Osteocyte (in vitro differentiated cells): ENCODE results near the gene C1orf159. TPM values are rescaled to one million over a fixed set of nuclear protein-coding genes. Genes with fewer than 3 reads are reported as not detected.

Source experiments
- DNase-seq: peaks from one replicate; pipeline ENCODE4 v3.0.0; 2021; ENCODE audit warnings: mixed read lengths; ENCODE audit not compliant: unreplicated experiment; ENCODE audit errors: extremely low spot score
- H3K27ac Mint-ChIP-seq: one replicate; pipeline ENCODE4 v1.8.0; 2021; ENCODE audit warnings: mild to moderate bottlenecking, mixed read lengths; ENCODE audit not compliant: unreplicated experiment
- H3K27me3 Mint-ChIP-seq: one replicate; pipeline ENCODE4 v1.8.0; 2021; ENCODE audit warnings: mixed read lengths; ENCODE audit not compliant: unreplicated experiment
- H3K36me3 Mint-ChIP-seq: one replicate; pipeline ENCODE4 v1.8.0; 2021; ENCODE audit warnings: mixed read lengths; ENCODE audit not compliant: unreplicated experiment
- H3K4me1 Mint-ChIP-seq: one replicate; pipeline ENCODE4 v1.8.0; 2021; ENCODE audit warnings: mixed read lengths; ENCODE audit not compliant: unreplicated experiment
- H3K4me3 Mint-ChIP-seq: one replicate; pipeline ENCODE4 v1.8.0; 2021; ENCODE audit warnings: mild to moderate bottlenecking, moderate library complexity, mixed read lengths; ENCODE audit not compliant: unreplicated experiment
- H3K9me3 Mint-ChIP-seq: one replicate; pipeline ENCODE4 v1.8.0; 2021; ENCODE audit warnings: mixed read lengths; ENCODE audit not compliant: unreplicated experiment
- total RNA-seq: library from RNA; stranded (reverse); gene quantifications from 2 replicates; pipeline ENCODE4 v1.2.1, GENCODE V29; 2021
- TF ChIP-seq, protein P1 (sequence below): fragments of 200-600 bp; sonication (generic); IDR thresholded peaks from 2 replicates; pipeline ENCODE4 v1.5.0; 2021; ENCODE audit warnings: antibody characterized with exemption, mild to moderate bottlenecking, moderate library complexity

C1orf159 gene
- total RNA-seq, 1 donor from 2014 or later = 16.9 TPM

DNA sequence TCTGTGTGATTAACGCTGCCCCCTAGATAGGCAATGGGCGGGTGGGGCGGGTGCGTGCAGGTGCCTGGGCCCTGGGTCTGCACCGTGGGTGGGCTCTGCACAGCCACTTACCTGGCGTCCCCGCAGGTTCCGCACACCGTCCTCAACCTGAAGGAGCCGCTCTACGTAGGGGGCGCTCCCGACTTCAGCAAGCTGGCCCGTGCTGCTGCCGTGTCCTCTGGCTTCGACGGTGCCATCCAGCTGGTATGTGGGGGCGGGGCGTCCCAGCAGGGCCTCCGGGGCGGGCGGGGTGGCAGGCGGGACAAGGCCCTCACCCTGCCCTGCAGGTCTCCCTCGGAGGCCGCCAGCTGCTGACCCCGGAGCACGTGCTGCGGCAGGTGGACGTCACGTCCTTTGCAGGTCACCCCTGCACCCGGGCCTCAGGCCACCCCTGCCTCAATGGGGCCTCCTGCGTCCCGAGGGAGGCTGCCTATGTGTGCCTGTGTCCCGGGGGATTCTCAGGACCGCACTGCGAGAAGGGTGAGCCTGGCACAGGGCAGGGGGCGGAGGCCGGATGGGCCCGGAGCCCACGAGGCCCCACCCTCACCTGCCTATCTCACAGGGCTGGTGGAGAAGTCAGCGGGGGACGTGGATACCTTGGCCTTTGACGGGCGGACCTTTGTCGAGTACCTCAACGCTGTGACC lies 64.6 kb downstream of the C1orf159 start:
- TF ChIP-seq, protein P1, sequence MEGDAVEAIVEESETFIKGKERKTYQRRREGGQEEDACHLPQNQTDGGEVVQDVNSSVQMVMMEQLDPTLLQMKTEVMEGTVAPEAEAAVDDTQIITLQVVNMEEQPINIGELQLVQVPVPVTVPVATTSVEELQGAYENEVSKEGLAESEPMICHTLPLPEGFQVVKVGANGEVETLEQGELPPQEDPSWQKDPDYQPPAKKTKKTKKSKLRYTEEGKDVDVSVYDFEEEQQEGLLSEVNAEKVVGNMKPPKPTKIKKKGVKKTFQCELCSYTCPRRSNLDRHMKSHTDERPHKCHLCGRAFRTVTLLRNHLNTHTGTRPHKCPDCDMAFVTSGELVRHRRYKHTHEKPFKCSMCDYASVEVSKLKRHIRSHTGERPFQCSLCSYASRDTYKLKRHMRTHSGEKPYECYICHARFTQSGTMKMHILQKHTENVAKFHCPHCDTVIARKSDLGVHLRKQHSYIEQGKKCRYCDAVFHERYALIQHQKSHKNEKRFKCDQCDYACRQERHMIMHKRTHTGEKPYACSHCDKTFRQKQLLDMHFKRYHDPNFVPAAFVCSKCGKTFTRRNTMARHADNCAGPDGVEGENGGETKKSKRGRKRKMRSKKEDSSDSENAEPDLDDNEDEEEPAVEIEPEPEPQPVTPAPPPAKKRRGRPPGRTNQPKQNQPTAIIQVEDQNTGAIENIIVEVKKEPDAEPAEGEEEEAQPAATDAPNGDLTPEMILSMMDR = no peak
- Mint-ChIP-seq H3K4me3 (no peak overlapping the region), H3K27ac (no peak overlapping the region), H3K4me1 (no peaks in the 10 kb centered on the region), H3K27me3 (no peaks in the 10 kb centered on the region), H3K9me3 (no peaks in the 10 kb centered on the region), H3K36me3 (peaks cover 14% of the 10 kb centered on the region)
- no peak for DNase-seq

DNA sequence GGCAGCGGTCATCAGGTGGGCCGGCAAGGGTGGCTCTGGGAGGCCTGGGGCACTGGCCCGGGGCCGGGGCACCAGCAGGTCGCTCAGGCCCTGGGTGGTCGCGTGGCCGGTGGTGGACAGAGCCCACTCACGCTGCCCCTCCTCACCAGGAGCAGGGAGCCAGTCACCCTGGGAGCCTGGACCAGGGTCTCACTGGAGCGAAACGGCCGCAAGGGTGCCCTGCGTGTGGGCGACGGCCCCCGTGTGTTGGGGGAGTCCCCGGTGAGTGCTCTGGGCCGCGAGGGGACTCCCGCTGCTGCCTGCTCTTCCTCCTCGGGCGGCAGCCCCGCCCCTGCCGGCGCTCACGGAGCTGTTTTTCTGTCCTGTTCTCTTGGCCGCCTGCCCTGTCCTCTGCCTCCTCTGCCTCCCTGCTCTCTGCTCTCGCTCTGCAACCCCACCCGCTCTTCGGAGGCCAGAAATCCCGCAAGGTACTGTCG lies 65.3 kb downstream of the C1orf159 start:
- Mint-ChIP-seq H3K4me3 (no peak overlapping the region), H3K4me1 (no peaks in the 10 kb centered on the region), H3K36me3 (peaks cover 13% of the 10 kb centered on the region), H3K27ac (no peak overlapping the region), H3K9me3 (no peaks in the 10 kb centered on the region), H3K27me3 (no peaks in the 10 kb centered on the region)
- DNase-seq = no peak
- TF ChIP-seq, protein P1 = no peak

DNA sequence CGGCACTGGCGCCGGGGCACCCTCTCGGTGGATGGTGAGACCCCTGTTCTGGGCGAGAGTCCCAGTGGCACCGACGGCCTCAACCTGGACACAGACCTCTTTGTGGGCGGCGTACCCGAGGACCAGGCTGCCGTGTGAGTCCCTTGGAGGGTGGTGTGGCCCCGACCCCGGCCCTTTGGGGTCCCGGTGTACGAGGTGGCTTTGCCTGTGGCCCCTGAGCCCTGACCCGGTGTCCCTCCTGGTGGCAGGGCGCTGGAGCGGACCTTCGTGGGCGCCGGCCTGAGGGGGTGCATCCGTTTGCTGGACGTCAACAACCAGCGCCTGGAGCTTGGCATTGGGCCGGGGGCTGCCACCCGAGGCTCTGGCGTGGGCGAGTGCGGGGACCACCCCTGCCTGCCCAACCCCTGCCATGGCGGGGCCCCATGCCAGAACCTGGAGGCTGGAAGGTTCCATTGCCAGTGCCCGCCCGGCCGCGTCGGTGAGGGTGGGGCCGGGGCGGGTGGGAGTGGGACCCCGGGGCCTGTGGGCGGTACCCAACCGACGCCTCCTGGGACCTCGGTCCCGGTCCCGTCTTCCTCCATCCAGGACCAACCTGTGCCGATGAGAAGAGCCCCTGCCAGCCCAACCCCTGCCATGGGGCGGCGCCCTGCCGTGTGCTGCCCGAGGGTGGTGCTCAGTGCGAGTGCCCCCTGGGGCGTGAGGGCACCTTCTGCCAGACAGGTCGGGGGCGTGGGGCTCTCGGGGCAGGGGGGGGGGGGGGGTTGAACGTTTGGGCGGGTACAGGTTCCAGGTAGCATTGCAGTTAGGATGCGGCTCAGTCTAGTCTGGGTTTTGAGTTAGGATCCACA lies 66.3 kb downstream of the C1orf159 start:
- Mint-ChIP-seq H3K36me3 (peaks cover 14% of the 10 kb centered on the region), H3K27ac (no peak overlapping the region), H3K4me3 (no peak overlapping the region), H3K9me3 (no peaks in the 10 kb centered on the region), H3K27me3 (no peaks in the 10 kb centered on the region), H3K4me1 (no peaks in the 10 kb centered on the region)
- DNase-seq = no peak
- TF ChIP-seq, protein P1 = no peak

DNA sequence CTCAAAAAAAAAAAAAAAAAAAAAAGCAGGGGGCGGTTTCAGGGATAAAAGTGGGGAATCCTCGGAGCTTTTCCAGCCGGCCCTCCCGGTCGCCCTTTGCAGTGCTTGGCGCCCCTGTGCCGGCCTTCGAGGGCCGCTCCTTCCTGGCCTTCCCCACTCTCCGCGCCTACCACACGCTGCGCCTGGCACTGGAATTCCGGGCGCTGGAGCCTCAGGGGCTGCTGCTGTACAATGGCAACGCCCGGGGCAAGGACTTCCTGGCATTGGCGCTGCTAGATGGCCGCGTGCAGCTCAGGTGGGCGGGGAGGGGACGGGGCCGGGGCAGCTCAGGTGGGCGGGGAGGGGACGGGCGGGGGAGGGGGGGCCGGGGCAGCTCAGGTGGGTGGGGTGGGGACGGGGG lies 67.1 kb downstream of the C1orf159 start:
- H3K4me1 Mint-ChIP-seq = no peaks in the 10 kb centered on the region
- H3K4me3 Mint-ChIP-seq = no peak overlapping the region
- H3K27ac Mint-ChIP-seq = no peak overlapping the region
- no peaks in the 10 kb centered on the region for H3K9me3 Mint-ChIP-seq
- H3K27me3 Mint-ChIP-seq = no peaks in the 10 kb centered on the region
- H3K36me3 Mint-ChIP-seq = peaks cover 15% of the 10 kb centered on the region
- TF ChIP-seq, protein P1 = no peak
- no peak for DNase-seq

DNA sequence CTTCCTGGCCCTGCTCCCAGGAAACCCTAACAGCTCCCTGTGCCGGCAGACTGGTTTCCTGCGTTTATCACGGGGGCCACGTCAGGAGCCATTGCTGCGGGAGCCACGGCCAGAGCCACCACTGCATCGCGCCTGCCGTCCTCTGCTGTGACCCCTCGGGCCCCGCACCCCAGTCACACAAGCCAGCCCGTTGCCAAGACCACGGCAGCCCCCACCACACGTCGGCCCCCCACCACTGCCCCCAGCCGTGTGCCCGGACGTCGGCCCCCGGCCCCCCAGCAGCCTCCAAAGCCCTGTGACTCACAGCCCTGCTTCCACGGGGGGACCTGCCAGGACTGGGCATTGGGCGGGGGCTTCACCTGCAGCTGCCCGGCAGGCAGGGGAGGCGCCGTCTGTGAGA lies 67.9 kb downstream of the C1orf159 start:
- Mint-ChIP-seq H3K27ac (no peak overlapping the region), H3K9me3 (no peaks in the 10 kb centered on the region), H3K4me3 (no peak overlapping the region), H3K36me3 (peaks cover 14% of the 10 kb centered on the region), H3K27me3 (no peaks in the 10 kb centered on the region), H3K4me1 (no peaks in the 10 kb centered on the region)
- TF ChIP-seq, protein P1 = no peak
- no peak for DNase-seq
